ENCODE measurements around the gene SP2. TPM values are rescaled to one million over a fixed set of nuclear protein-coding genes. Genes with fewer than 3 reads are reported as not detected.
A peak's percentile ranks its signal among the peaks of the same experiment; 100 is the strongest.

Gene SP2
- total and polyA plus RNA-seq, 2 of the 13 experiments (the other 11 are each of a cell fraction or from before 2014, with no cell fraction given) = 1.4 to 4.8 TPM

DNA sequence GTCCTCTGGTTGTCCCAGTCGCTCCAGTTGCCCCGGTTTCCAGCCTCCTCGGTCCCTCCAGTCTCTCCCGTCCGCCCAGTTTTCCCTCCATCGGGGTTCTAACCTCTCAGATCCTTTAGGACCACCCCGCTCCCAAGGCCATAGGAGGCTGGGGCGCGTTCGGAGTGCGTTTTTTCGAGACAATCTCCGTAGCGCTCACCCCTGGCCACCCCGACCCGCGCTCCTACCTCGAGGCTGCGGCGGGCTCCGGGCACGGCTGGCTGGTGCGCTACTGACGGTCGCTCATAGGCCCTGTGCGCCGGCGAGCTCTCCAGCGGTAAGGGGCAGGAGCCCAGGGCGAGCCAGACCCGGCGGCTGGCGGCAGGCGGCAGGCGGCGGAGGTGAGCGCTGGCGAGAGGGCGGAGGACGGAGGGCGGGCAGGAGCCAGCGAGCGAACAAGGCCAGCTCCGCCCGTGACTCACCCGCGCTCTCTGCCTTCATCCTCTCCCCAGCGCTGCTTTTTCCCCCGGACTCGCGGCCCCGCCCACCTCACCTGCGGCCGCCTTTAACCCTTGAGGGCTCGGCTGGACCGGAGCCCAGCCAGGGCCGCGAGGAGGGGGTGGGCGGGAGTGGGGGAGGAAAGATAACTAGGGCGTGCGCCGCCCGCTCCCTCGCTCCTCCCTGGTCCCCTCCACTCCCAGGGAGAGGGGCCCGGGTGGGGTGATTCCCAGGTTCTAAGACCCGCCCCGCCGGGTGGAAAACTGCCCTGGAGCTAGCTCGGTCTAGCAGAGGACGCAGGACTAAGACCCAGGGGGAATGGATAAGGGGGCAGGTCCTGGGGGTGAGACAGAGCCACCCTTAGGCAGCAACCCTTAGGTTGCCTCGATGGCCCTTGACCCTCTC, 45.1 kb upstream of the SP2 start, which contains the start of gene SP6 (continued):
- TF ChIP-seq, protein P1, sequence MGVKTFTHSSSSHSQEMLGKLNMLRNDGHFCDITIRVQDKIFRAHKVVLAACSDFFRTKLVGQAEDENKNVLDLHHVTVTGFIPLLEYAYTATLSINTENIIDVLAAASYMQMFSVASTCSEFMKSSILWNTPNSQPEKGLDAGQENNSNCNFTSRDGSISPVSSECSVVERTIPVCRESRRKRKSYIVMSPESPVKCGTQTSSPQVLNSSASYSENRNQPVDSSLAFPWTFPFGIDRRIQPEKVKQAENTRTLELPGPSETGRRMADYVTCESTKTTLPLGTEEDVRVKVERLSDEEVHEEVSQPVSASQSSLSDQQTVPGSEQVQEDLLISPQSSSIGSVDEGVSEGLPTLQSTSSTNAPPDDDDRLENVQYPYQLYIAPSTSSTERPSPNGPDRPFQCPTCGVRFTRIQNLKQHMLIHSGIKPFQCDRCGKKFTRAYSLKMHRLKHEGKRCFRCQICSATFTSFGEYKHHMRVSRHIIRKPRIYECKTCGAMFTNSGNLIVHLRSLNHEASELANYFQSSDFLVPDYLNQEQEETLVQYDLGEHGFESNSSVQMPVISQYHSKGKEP (CRISPR knock-in tag; IDR thresholded peaks at IDR 0.05) = no peak
- TF ChIP-seq ZSCAN30 (CRISPR knock-in tag; IDR thresholded peaks at IDR 0.05) (no peak), ZBTB7B (CRISPR knock-in tag; IDR thresholded peaks at IDR 0.05) (peak; percentile 19; the same call in 1 of the 2 replicates), MZF1 (CRISPR knock-in tag; IDR thresholded peaks at IDR 0.05; ENCODE audit: borderline replicate concordance) (no peak), STAG1 (CRISPR knock-in tag; IDR thresholded peaks at IDR 0.05) (peak; percentile 29), ZNF570 (CRISPR knock-in tag; IDR thresholded peaks at IDR 0.05; ENCODE audit: borderline replicate concordance) (no peak), PAF1 (CRISPR knock-in tag; IDR thresholded peaks at IDR 0.05) (no peak), ZSCAN25 (CRISPR knock-in tag; IDR thresholded peaks at IDR 0.05) (peak; percentile 71), ZNF563 (CRISPR knock-in tag; IDR thresholded peaks at IDR 0.05) (peak; percentile 71; the same call in 1 of the 2 replicates), NR2C2 (CRISPR knock-in tag; IDR thresholded peaks at IDR 0.05; ENCODE audit: borderline replicate concordance) (0 out of 2 replicates have a peak, but pooled peaks have one; percentile 42), NFIB (CRISPR knock-in tag; IDR thresholded peaks at IDR 0.05; ENCODE audit: borderline replicate concordance) (no peak), ZNF446 (CRISPR knock-in tag; IDR thresholded peaks at IDR 0.05) (no peak), NFKB2 (CRISPR knock-in tag; IDR thresholded peaks at IDR 0.05; ENCODE audit: borderline replicate concordance) (no peak)
- TF ChIP-seq, protein P2, sequence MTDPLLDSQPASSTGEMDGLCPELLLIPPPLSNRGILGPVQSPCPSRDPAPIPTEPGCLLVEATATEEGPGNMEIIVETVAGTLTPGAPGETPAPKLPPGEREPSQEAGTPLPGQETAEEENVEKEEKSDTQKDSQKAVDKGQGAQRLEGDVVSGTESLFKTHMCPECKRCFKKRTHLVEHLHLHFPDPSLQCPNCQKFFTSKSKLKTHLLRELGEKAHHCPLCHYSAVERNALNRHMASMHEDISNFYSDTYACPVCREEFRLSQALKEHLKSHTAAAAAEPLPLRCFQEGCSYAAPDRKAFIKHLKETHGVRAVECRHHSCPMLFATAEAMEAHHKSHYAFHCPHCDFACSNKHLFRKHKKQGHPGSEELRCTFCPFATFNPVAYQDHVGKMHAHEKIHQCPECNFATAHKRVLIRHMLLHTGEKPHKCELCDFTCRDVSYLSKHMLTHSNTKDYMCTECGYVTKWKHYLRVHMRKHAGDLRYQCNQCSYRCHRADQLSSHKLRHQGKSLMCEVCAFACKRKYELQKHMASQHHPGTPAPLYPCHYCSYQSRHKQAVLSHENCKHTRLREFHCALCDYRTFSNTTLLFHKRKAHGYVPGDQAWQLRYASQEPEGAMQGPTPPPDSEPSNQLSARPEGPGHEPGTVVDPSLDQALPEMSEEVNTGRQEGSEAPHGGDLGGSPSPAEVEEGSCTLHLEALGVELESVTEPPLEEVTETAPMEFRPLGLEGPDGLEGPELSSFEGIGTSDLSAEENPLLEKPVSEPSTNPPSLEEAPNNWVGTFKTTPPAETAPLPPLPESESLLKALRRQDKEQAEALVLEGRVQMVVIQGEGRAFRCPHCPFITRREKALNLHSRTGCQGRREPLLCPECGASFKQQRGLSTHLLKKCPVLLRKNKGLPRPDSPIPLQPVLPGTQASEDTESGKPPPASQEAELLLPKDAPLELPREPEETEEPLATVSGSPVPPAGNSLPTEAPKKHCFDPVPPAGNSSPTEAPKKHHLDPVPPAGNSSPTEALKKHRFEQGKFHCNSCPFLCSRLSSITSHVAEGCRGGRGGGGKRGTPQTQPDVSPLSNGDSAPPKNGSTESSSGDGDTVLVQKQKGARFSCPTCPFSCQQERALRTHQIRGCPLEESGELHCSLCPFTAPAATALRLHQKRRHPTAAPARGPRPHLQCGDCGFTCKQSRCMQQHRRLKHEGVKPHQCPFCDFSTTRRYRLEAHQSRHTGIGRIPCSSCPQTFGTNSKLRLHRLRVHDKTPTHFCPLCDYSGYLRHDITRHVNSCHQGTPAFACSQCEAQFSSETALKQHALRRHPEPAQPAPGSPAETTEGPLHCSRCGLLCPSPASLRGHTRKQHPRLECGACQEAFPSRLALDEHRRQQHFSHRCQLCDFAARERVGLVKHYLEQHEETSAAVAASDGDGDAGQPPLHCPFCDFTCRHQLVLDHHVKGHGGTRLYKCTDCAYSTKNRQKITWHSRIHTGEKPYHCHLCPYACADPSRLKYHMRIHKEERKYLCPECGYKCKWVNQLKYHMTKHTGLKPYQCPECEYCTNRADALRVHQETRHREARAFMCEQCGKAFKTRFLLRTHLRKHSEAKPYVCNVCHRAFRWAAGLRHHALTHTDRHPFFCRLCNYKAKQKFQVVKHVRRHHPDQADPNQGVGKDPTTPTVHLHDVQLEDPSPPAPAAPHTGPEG (CRISPR knock-in tag; IDR thresholded peaks at IDR 0.05) = 0 out of 2 replicates have a peak, but pooled peaks have one; percentile 45
- TF ChIP-seq, protein P3, sequence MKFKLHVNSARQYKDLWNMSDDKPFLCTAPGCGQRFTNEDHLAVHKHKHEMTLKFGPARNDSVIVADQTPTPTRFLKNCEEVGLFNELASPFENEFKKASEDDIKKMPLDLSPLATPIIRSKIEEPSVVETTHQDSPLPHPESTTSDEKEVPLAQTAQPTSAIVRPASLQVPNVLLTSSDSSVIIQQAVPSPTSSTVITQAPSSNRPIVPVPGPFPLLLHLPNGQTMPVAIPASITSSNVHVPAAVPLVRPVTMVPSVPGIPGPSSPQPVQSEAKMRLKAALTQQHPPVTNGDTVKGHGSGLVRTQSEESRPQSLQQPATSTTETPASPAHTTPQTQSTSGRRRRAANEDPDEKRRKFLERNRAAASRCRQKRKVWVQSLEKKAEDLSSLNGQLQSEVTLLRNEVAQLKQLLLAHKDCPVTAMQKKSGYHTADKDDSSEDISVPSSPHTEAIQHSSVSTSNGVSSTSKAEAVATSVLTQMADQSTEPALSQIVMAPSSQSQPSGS (CRISPR knock-in tag; IDR thresholded peaks at IDR 0.05) = peak; percentile 61; the same call in 1 of the 2 replicates
- TF ChIP-seq, protein P4, sequence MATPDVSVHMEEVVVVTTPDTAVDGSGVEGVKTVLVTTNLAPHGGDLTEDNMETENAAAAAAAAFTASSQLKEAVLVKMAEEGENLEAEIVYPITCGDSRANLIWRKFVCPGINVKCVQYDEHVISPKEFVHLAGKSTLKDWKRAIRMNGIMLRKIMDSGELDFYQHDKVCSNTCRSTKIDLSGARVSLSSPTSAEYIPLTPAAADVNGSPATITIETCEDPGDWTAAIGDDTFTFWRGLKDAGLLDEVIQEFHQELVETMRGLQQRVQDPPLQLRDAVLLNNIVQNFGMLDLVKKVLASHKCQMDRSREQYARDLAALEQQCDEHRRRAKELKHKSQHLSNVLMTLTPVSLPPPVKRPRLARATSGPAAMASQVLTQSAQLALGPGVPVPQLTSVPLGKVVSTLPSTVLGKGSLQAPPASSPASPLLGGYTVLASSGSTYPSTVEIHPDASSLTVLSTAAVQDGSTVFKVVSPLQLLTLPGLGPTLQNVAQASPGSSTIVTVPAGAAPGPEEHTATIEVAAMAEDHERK (CRISPR knock-in tag; IDR thresholded peaks at IDR 0.05; ENCODE audit: low read depth) = no peak

Measured in HepG2 (cell line).